Frontal cortex (tissue), 4 donors: Measurements from ENCODE around the gene GKN1. TPM values are rescaled to one million over a fixed set of nuclear protein-coding genes. Genes with fewer than 3 reads are reported as not detected.

ENCODE experiments used
- DNase-seq, 2 donors: peaks; one replicate each; pipeline ENCODE4 v3.0.0; 2012; ENCODE audit warnings: low spot score in 2 of 2
- FAIRE-seq: peaks from 2 replicates; lab custom pipeline; 2012; peaks lifted over from hg19 to GRCh38; lab: Jason Lieb, UNC
- total RNA-seq: library from RNA; depleted of rRNA; stranded (reverse); fragments of >200 nt; gene quantifications from one replicate; pipeline ENCODE4 v1.2.3, GENCODE V29; 2014
- donor health status: control.
- donor health status: control.
- donor health status: control.

GKN1 gene
- total RNA-seq, 1 donor from 2014 or later = not detected

DNA sequence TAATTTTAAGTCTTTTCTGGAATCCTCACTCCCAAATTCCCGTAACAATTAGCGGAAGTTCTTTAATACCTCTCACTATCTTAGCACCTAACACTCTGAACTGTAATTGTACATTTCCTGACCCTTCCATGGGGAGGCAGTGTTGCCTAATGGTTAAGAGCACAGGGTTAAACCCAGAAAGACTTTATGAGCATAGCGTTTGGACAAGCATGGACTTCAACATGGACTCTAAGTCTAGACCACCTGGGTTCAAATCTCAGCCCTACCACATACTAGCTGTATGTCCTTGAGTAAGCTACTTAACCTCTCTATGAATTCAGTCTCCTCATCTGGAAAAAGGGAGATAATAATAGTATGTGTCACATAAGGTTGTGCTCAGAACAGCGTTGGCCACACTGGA lies 51.6 kb downstream of the GKN1 start:
- DNase-seq = no peak
- no peak for FAIRE-seq

DNA sequence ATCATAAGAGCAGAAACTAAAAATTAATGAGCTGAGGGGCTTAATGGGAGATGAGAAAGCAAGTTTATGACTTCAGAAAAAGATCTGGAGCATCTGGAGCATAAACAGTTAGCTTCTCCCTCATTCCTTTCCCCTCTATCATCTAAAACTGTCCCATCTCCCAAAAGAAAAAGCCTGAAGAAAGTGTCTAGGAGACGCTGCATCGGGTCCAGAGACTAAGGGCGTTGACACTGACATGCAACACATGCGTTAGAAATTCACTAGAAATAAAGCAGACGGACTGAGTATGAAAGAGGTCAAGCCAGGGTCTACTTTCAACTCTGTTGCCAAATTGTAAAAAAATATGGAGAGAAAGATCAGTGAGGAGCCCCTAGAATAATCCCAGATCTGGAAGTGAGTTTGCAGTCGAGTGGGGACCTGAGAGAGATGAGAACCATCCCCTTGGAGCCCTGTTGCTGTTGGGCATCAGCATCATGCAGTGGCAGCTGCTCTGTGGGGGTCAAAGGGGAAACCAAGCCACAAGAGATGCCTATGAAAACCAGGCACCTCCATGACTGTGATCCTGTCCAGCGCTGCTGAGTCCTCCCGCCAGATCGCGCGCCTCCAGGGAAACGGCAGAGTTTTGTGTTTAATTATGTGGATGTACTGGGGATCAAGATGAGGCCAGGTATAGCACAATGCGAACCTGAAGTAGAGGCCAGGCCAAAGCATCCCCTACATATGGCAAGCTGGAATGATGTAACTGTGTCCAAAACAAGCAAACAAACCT lies 52.4 kb downstream of the GKN1 start:
- DNase-seq (no peak), FAIRE-seq (no peak)

Other genes starting within 250 kb of the GKN1 start
- 1.2 TPM for gene ARHGAP25, start 239.8 kb upstream of the GKN1 start, total RNA-seq
- gene BMP10, start 103.2 kb upstream of the GKN1 start, total RNA-seq = not detected
- not detected for gene GKN2, start 21.7 kb upstream of the GKN1 start, total RNA-seq
- gene ANTXR1, start 38.5 kb downstream of the GKN1 start, total RNA-seq = 8.2 TPM